ENCODE data around the gene NTSR1.

The NTSR1 gene

DNA sequence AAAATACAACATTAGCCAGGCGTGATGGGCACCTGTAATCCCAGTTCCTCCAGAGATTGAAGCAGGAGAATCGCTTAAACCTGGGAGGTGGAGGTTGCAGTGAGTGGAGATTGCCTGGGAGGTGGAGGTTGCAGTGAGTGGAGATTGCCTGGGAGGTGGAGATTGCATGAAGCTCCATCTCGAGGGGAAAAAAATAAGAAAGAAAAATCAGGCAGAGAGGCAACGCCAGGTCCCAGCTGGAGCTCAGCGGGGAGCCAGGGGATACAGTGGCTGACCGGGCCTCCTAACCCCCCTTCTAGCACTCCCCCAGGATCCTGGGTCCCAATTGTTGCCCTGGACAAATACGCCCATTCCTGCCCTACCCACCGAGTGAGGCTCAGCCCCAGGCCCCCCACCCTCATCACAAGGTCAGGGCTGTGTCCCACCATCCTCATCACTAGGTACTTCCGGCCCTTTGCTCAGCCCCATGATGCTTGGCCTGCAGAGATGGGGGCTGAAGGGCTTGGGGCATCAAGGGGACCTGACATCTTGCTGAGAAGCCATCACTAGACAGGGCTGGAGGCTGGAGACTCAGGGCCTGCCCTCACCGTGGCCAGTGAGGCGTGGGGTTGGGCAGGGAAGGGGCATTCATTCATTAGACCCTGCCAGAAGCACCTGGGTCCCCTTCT lies 97.9 kb downstream of the NTSR1 start:
- DNase-seq: no peak

GRCh38 chr20:62807444-62808210 lies 99.0 kb downstream of the NTSR1 start:
- DNase-seq: no peak

DNA sequence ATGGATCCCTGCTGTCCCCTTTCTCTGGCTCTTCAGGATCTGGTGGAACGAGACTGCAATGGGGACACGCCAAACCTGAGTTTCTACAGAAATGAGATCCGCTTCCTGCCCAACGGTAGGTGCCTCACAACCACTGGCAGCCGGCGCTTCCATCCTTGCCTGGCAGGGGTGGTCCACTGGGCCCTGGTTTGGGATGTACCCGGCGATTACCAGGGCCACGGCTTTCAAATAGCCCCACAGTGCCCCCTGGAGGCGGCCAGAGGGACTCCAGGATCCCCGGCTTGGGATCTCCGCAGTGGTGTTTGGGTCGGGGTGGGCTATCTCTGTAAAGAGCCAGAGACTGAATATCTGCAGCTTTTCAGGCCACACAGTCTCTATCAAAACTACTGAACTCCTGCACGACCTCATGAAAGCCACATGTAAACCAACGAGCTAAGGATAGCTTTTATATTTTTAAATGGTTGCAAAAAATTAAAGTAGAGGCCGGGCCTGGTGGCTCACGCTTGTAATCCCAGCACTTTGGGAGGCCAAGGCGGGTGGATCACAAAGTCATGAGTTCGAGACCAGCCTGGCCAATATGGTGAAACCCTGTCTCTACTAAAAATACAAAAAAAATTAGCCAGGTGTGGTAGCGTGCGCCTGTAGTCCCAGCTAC lies 99.7 kb downstream of the NTSR1 start:
- peak; percentile 27 for DNase-seq

- DNase-seq: no peak
These were observed 101.1 kb downstream of the NTSR1 start for GRCh38 chr20:62809530-62810428.

- DNase-seq: no peak
These were observed 102.7 kb downstream of the NTSR1 start for GRCh38 chr20:62811320-62811719.

DNA sequence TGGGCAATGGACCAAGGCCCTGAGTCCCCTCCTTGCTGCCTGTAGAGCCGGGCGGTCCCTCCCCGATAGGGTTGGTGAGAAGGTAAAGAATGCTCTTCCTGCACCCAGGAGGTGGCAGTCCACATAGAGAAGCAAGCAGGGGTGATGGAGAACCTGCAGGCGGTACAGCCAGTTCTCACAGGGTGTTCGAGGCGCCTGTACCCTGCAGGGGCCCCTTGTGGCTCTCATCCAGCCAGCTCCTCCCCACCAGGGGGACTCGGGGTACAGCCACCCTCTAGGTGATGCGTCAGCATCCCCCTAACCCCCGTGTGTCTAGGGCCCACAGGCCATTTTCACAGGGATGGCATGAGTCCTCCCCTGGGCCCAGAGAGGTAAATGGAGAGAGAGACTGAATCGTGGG lies 103.1 kb downstream of the NTSR1 start:
- no peak for DNase-seq
